K562 (cell line): ENCODE measurements around the gene EXD2. TPM values are rescaled to one million over a fixed set of nuclear protein-coding genes. Genes with fewer than 3 reads are reported as not detected.
A peak's percentile ranks its signal among the peaks of the same experiment; 100 is the strongest.

Experiments
- ATF3 ChIP-seq, 2 experiments: fragments of 450-650 bp in 1 of 2; sonication (generic) in 1 of 2; formaldehyde crosslinking in 1 of 2; IDR thresholded peaks in 1 of 2; conservative IDR thresholded peaks in 1 of 2; 2 replicates each; pipeline versions ENCODE4 v1.6.1 to v1.8.1; 2016 to 2023; ENCODE audit warnings: mild to moderate bottlenecking in 2 of 2, moderate library complexity in 2 of 2, inconsistent platforms in 1 of 2, missing genetic modification reagents in 1 of 2
- BMI1 ChIP-seq: fragments of 150-350 bp; IDR thresholded peaks from 2 replicates; pipeline ENCODE4 v1.6.1; 2014; ENCODE audit warnings: low read length
- E2F8 ChIP-seq: fragments of 450-650 bp; IDR thresholded peaks from 2 replicates; pipeline ENCODE4 v1.7.1; 2018; ENCODE audit warnings: mild to moderate bottlenecking, low read depth; ENCODE audit not compliant: partially characterized antibody
- ETV5 ChIP-seq: sonication (generic); formaldehyde crosslinking; IDR thresholded peaks from 2 replicates; pipeline ENCODE4 v1.4.0; 2020; ENCODE audit warnings: low read depth, mild to moderate bottlenecking, missing genetic modification reagents
- GTF2E2 ChIP-seq: fragments of 200-800 bp; sonication (Bioruptor generic); IDR thresholded peaks from 2 replicates; pipeline ENCODE4 v1.6.1; 2016; ENCODE audit warnings: missing genetic modification characterization, missing compliant biosample characterization
- HES1 ChIP-seq: fragments of 450-650 bp; IDR thresholded peaks from 2 replicates; pipeline ENCODE4 v1.6.1; 2016; ENCODE audit warnings: low read depth, mild to moderate bottlenecking, moderate library complexity
- PHF20 ChIP-seq: fragments of 450-650 bp; IDR thresholded peaks from 2 replicates; pipeline ENCODE4 v1.6.1; 2018; ENCODE audit not compliant: partially characterized antibody
- PURB ChIP-seq: sonication (generic); formaldehyde crosslinking; IDR thresholded peaks from 2 replicates; pipeline ENCODE4 v1.9.0; 2021; ENCODE audit warnings: low read depth, mild to moderate bottlenecking, missing genetic modification reagents
- TCF3 ChIP-seq: sonication (generic); formaldehyde crosslinking; IDR thresholded peaks from 2 replicates; pipeline ENCODE4 v1.4.0; 2020; ENCODE audit warnings: mild to moderate bottlenecking, missing genetic modification reagents
- ZNF347 ChIP-seq: fragments of 450-650 bp; formaldehyde crosslinking; IDR thresholded peaks from 2 replicates; pipeline ENCODE4 v1.4.0; 2020; ENCODE audit warnings: low read depth, mild to moderate bottlenecking, moderate library complexity
- ZNF449 ChIP-seq: fragments of 250-450 bp; sonication (Bioruptor Pico); IDR thresholded peaks from 2 replicates; pipeline ENCODE4 v1.8.0; 2022; ENCODE audit warnings: moderate library complexity, mild to moderate bottlenecking, inconsistent platforms
- ZNF75A ChIP-seq: fragments of 450-650 bp; formaldehyde crosslinking; IDR thresholded peaks from 2 replicates; pipeline ENCODE4 v1.4.0; 2020; ENCODE audit warnings: mild to moderate bottlenecking
- polyA plus RNA-seq, 8 experiments: library from polyadenylated mRNA; depleted of rRNA in 4 of 8; stranded (reverse) in 5 of 8; unstranded in 3 of 8; fragments of >200 nt; fragmentation: Nextera tagmentation in 2 of 8; fragmentation: Illumina TruSeq in 1 of 8; extraction: Ambion mirVana in 2 of 8; extraction: Trizol in 1 of 8; gene quantifications; 2 replicates each; pipeline versions ENCODE4 v1.2.1 to v1.2.3, GENCODE V29; 2011 to 2014; ENCODE audit warnings: inconsistent platforms in 1 of 8, missing spikeins in 1 of 8
- total RNA-seq, 7 experiments: library from RNA; depleted of rRNA in 6 of 7; stranded (reverse); fragments of >200 nt in 6 of 7; fragmentation: Illumina TruSeq in 2 of 7; extraction: Trizol in 2 of 7; gene quantifications; 2 replicates each; pipeline versions ENCODE4 v1.2.1 to v1.2.3, GENCODE V29; 2011 to 2021; ENCODE audit warnings: low replicate concordance in 1 of 7
- TF ChIP-seq, protein P1 (sequence below): sonication (generic); formaldehyde crosslinking; IDR thresholded peaks from 2 replicates; pipeline ENCODE4 v1.8.0; 2022; ENCODE audit warnings: mild to moderate bottlenecking, missing genetic modification reagents

EXD2 gene
- total and polyA plus RNA-seq, 9 of the 15 experiments (the other 6 are each of a cell fraction or from before 2014, with no cell fraction given), result 1.6 to 7.5 (median 3.7) TPM

DNA sequence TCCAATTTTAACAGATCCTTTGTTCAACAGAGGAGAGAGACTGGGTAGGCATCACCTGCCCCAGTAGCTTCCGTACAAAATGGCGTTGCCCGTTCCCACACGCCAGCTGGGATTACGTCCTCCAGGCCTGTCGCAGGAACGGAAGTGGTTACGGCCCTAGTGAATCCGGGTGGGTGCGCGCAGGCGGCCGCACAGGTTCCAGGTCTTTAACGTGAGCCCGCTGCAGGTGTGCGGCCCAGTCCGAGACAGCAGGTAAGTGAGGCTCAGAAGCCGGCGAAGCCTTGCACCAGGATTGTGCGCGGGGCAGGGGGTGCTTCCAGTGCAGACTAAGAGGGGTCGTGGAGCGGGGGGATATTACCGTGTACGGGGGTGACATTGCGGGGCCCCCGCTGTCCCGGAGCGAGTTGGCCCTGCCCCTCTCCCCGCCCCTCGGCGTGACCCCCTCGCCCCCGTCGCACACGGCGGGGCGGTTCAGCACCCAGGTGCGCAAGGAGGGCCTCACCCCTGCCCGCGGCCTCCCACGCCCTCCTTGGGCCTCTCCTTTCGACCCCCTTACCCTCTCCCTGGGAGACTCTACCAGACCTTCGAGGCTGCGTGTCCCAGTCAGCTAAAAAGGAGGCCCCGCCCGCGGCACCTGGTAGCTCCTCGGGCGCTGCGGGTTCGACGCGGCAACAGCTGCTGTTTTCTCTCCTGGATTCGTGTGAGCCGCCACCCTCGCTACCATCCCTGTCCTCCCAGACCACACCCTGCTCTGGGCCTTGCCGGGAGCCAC is at the start of gene EXD2 (continued):
- no peak; the same call in 1 of the 2 replicates for TF ChIP-seq ETV5 (CRISPR knock-in tag)
- no peak for TF ChIP-seq ZNF449
- no peak for TF ChIP-seq ZNF75A (CRISPR knock-in tag)
- peak; percentile 79 for TF ChIP-seq E2F8
- peak; percentile 5; the same call in 1 of the 2 replicates for TF ChIP-seq TCF3 (CRISPR knock-in tag)
- TF ChIP-seq PHF20, result peak; percentile 85
- peak; percentile 47 for TF ChIP-seq ATF3 (IDR thresholded peaks at IDR 0.05)
- no peak for TF ChIP-seq ATF3 (CRISPR knock-in tag; conservative IDR thresholded peaks at IDR 0.05)
- no peak for TF ChIP-seq HES1
- no peak for TF ChIP-seq GTF2E2 (tag)
- TF ChIP-seq, protein P1, sequence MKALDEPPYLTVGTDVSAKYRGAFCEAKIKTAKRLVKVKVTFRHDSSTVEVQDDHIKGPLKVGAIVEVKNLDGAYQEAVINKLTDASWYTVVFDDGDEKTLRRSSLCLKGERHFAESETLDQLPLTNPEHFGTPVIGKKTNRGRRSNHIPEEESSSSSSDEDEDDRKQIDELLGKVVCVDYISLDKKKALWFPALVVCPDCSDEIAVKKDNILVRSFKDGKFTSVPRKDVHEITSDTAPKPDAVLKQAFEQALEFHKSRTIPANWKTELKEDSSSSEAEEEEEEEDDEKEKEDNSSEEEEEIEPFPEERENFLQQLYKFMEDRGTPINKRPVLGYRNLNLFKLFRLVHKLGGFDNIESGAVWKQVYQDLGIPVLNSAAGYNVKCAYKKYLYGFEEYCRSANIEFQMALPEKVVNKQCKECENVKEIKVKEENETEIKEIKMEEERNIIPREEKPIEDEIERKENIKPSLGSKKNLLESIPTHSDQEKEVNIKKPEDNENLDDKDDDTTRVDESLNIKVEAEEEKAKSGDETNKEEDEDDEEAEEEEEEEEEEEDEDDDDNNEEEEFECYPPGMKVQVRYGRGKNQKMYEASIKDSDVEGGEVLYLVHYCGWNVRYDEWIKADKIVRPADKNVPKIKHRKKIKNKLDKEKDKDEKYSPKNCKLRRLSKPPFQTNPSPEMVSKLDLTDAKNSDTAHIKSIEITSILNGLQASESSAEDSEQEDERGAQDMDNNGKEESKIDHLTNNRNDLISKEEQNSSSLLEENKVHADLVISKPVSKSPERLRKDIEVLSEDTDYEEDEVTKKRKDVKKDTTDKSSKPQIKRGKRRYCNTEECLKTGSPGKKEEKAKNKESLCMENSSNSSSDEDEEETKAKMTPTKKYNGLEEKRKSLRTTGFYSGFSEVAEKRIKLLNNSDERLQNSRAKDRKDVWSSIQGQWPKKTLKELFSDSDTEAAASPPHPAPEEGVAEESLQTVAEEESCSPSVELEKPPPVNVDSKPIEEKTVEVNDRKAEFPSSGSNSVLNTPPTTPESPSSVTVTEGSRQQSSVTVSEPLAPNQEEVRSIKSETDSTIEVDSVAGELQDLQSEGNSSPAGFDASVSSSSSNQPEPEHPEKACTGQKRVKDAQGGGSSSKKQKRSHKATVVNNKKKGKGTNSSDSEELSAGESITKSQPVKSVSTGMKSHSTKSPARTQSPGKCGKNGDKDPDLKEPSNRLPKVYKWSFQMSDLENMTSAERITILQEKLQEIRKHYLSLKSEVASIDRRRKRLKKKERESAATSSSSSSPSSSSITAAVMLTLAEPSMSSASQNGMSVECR (CRISPR knock-in tag), result peak; percentile 79
- no peak for TF ChIP-seq BMI1
- no peak for TF ChIP-seq PURB (CRISPR knock-in tag)
- TF ChIP-seq ZNF347 (CRISPR knock-in tag), result no peak
